Activated T-helper 9 cell treated with anti-CD3 and anti-CD28 coated beads, Interleukin-2, amount 50 U/mL, for 16 hours (primary cell): ENCODE measurements around the gene PPFIA2.
"Not testable (repeated sequence)": the region's sequence is repeated elsewhere in the genome, so short reads cannot be mapped to it uniquely, and the experiment has no call there.

Experiments
- DNase-seq: peaks from one replicate; pipeline ENCODE4 v3.0.0-alpha.2; 2020; ENCODE audit warnings: low read depth

Gene PPFIA2

GRCh38 chr12:81261508-81262207 is 497.5 kb downstream of the PPFIA2 start:
- DNase-seq = no peak

- no peak for DNase-seq
Observed at GRCh38 chr12:81259360-81259759, 499.8 kb downstream of the PPFIA2 start.

GRCh38 chr12:81257947-81258551 is 501.1 kb downstream of the PPFIA2 start:
- no peak for DNase-seq

DNA sequence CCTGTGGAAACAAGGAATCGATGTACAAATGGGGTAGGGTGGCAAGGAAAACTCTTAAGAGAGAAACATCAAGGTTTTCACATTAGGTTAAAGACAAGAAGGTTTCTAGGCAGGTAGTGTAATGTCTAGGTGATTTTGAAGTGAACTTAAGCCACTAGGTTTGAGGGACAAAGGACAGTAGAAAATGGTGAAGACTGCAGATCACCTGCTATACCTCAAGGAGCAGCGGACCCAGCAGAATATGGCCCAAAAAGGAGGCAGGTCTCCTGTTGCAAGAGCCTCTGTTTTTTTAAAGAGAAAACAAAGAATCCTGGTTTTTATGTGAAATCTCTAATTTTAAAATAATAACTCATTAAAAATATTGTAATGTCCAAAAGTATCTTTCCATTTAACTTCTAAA is 503.2 kb downstream of the PPFIA2 start:
- DNase-seq = no peak

DNA sequence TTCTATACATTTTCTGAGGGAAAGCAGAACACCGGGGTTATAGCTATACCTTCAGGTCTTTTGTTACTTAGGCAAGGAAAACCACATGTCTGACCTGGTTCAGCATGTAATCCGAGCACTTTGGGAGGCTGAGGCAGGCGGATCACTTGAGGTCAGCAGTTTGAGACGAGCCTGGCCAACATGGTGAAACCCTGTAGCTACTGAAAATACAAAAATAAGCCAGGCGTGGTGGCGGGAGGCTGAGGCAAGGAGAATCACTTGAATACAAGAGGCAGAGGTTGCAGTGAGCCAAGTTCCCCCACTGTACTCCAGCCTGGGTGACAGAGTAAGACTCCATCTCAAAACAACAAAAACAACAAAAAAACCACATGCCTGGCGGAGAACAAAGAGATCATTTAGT is 503.7 kb downstream of the PPFIA2 start:
- DNase-seq = no peak

DNA sequence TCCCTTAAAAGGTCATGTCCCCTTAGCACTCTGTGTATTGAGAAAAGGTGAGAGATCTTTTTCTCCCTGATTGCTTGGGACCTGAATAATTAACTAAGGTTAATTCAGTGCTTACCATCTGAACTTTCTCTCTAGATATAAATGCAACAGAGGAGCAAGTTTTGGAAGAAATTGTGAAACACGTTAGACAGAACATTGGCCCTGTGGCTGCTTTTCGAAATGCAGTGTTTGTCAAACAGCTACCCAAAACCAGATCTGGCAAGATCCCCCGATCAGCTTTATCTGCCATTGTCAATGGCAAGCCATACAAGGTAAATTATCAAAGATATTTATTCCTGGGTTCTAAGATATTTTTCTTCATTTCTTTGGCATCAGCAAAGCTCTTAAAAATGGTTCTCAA is 505.8 kb downstream of the PPFIA2 start:
- DNase-seq = no peak

DNA sequence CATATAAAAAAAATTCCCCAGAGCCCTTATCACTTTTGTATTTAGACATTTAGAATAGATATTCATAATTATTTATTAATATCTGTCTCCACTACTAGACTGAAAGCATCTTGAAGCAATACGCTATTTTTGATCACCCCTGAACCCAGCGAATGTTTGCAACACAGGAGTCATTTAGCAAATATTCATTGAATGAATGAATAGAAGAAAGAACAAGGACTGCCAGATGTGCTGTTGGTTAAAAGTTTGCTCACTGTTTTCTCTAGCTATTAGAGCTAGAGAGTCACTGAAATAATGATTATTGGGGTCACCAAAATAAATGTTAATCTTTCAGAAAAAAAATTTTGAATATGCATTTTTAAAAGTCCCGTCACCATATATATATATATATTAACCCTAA is 506.9 kb downstream of the PPFIA2 start:
- no peak for DNase-seq

DNA sequence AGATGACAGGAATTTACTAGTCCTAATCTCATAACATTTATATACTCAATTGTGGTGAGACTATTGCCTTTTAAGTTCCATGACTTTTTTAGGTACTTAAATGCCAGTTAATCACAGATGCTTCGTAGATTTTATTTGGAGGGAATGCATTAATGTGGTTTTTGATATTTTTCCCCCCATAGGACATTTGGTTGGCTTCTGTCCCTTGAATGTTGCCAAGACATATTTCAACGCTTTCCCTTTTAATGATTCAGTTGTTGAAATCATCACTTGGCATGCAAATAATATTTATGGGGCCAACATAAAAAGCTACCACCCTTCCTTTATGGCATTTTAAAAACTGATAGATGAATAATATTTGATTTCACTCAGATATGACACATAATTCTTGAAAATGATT is 509.2 kb downstream of the PPFIA2 start:
- DNase-seq = no peak

GRCh38 chr12:81245907-81246570 is 513.1 kb downstream of the PPFIA2 start:
- DNase-seq = no peak

DNA sequence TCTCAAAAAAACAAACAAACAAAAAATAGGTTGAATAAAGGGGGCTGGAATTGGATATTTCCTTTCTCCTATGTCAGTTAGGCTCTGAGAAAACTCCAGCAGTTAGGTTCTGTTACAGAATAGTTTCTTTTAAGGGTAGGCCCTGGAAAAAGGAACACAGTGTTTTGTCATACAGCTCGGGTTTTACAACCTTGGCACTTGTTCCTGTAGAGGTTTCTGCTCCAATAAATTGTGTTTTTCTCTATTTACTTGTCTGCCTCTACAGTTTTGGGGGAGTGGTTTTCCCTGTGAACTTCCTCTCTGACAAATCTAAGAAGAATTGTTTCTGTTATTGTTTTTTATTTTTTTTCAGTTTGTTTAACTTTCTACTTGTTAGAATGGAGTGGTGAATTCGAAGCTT is 513.7 kb downstream of the PPFIA2 start:
- DNase-seq = no peak

DNA sequence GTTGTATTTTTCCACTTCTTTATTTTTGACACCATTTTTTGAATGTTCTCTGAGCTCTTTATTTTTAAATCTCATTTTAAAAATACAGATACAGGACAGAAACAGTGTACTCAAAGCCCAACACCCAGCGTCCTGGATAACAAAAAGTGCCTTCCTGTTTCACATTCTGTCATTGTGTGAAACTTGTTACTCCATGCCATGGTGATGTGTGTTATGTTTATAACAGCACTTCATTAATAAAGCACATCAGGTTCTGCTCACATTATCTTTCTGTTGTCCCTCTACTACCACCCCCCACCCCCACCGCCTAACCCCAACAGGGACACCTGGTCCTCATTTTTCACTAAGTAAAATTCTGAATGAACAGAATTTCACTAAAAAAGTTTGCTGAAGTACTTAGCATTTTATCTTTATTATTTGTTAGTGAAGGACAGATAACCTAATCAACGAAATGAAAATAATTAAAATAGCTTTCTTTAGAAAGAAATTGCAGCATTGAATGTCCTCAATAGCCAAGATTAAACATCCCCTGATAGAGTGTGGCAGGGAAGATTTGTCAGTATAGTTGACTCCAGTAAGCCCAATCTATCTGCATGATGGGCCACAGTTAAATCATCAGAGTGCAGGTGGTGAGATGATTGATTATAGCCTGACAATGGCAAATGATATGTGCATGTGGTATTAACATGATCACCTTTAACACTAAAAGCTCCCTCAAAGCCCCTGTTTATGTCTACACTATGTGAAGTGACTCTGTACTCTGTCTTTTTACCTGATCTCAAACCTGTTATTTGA is 527.4 kb downstream of the PPFIA2 start:
- no peak for DNase-seq

- DNase-seq = no peak
Observed at GRCh38 chr12:81229759-81230158, 529.4 kb downstream of the PPFIA2 start.

DNA sequence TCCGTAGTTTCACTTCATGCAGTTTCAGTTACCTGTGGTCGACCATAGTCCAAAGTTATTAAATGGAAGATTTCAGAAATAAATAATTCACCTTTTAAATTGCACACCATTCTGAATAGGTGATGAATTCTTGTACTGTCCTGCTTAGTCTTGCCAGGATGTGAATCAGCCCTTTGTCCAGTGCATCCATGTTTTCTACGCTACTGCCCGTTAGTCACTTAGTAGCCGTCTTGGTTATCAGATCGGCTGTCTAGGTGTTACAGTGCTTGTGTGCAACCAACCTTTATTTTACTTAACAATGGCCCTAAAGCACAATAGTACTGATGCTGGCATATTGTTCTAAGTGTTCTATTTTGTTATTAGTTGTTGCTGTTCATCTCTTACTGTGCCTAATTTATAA is 534.5 kb downstream of the PPFIA2 start:
- DNase-seq = no peak

- no peak for DNase-seq
Observed at GRCh38 chr12:81222846-81223592, 536.1 kb downstream of the PPFIA2 start.

DNA sequence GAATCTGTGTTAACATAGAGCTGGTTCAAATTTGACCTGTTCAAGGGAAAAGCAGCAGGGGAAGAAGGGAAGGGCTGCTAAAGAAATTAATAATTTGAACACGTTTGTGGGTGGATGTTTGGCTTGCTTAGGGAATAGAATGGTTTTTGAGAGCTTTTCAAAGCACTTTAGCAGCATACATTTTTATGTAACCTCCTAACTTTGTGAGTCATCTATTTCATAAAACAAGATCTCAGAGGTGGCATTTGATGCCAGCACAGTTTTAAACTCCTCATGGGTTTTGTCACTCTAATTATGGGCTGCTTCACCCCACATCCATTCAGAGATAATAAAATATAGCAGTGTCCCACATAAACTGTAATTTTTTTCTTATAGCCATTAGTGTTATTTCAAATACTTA is 537.5 kb downstream of the PPFIA2 start:
- DNase-seq = no peak

- DNase-seq = no peak
Observed at GRCh38 chr12:81216739-81217138, 542.4 kb downstream of the PPFIA2 start.

- no peak for DNase-seq
Observed at GRCh38 chr12:81212996-81213696, 546.0 kb downstream of the PPFIA2 start.

DNA sequence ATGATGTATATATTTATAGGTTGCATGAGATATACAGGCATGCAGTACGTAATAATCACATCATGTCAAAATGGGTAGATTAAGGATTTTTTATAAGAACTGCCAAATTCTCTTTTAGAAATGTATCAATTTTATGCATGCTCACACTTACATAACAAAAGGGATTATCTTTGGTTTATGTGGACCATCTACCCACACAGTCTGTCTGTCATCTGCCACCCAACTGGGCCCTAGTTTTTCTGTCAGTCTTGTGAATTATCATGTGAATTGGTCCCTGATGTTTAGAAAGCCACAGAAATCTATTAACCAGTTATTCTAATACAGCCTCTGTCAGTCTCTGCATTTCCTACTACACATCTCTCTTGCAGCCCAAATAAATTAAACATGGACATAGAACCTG is 547.8 kb downstream of the PPFIA2 start:
- no peak for DNase-seq

DNA sequence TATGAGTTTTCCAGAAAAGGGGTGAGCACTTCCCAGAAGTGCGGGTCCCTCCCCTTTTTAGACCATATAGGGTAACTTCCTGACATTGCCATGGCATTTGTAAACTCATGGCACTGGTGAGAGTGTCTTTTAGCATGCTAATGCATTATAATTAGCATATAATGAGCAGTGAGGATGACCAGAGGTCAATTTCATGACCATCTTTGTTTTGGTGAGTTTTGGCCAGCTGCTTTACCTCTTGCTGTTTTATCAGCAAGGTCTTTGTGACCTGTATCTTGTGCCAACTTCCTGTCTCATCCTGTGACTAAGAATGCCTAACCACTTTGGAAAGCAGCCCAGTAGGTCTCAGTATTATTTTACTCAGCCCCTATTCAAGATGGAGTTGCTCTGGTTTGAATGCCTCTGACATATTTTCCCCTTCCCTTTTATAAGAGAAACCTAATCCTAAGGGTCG is 549.4 kb downstream of the PPFIA2 start:
- not testable (repeated sequence) for DNase-seq

- DNase-seq = no peak
Observed at GRCh38 chr12:81209012-81209411, 550.1 kb downstream of the PPFIA2 start.

DNA sequence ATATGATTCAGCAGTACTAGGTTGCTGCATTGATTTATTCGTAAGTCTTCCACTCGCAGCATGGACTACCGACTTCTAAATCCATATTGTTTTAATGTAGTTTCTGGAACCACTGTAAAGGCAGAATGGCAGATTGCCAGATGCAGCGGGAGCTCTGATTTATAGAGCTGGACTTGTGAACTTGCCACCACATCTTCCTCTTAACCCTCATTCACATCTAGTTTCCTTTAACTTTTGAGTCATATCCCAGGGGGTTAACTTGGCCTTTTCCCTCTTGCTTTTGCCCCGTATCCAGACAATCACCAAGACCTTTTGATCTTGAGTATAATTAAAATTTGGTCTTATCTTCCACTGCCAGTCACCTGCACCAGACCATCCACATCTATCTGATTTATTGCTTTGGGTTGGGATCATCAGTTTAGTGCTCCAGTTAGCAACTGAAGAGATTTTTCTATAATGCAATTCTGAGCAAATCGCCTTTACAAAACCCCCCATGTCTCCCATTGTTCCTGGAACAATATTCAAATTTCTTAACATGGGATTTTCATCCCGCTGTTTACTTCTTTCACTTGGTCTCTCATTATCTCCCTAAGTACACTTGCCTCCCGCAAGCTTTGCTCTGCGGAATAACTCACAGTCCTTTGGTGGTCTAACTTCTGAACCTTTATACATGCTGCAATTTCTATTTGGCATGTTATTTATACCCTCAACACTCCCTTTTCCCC is 550.8 kb downstream of the PPFIA2 start:
- no peak for DNase-seq
